Nephron (organoid): ENCODE measurements around the gene TRIM9.

Experiments
- H3K27ac Mint-ChIP-seq, 3 experiments: 2 replicates each; pipeline ENCODE4 v1.8.0; 2020; ENCODE audit warnings: mixed read lengths in 3 of 3, mild to moderate bottlenecking in 2 of 3, moderate library complexity in 1 of 3
- H3K27me3 Mint-ChIP-seq: 2 replicates; pipeline ENCODE4 v1.8.0; 2021; ENCODE audit warnings: low read depth, mild to moderate bottlenecking, moderate library complexity, mixed read lengths
- H3K36me3 Mint-ChIP-seq: 2 replicates; pipeline ENCODE4 v1.8.0; 2020; ENCODE audit warnings: low read depth, mixed read lengths
- H3K4me1 Mint-ChIP-seq: 2 replicates; pipeline ENCODE4 v1.8.0; 2020; ENCODE audit warnings: mixed read lengths
- H3K4me3 Mint-ChIP-seq, 3 experiments: 2 replicates each; pipeline ENCODE4 v1.8.0; 2020; ENCODE audit warnings: mild to moderate bottlenecking in 3 of 3, mixed read lengths in 3 of 3, moderate library complexity in 2 of 3
- H3K9me3 Mint-ChIP-seq: 2 replicates; pipeline ENCODE4 v1.8.0; 2020; ENCODE audit warnings: mixed read lengths
- TF ChIP-seq, protein P1 (sequence below), 3 experiments: fragments of 200-600 bp; sonication (generic); IDR thresholded peaks; one replicate each; pipeline ENCODE4 v1.5.0; 2021; ENCODE audit warnings: antibody characterized with exemption in 3 of 3; ENCODE audit not compliant: unreplicated experiment in 3 of 3

Gene TRIM9

DNA sequence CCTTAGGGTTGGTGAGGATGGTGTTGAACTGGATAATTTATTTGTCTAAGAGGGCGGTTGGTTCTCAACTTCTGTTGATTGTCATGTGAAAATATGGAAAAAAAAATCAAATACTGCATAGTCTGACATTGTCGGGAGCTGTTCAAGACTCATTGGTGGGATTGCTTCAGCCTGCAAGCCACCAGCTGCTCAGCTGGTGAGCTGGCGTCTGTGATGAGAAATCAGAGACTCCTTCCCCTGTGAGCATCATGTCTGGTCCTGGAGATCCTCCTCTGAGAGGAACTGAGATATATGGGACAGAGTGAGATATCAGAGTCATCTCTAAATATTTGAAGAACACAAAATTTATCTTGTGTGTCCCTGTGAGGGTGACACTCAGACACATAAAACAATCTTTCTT is 49.9 kb downstream of the TRIM9 start:
- no peaks in the 10 kb centered on the region for H3K9me3 Mint-ChIP-seq
- no peaks in the 10 kb centered on the region for H3K36me3 Mint-ChIP-seq
- TF ChIP-seq, protein P1, sequence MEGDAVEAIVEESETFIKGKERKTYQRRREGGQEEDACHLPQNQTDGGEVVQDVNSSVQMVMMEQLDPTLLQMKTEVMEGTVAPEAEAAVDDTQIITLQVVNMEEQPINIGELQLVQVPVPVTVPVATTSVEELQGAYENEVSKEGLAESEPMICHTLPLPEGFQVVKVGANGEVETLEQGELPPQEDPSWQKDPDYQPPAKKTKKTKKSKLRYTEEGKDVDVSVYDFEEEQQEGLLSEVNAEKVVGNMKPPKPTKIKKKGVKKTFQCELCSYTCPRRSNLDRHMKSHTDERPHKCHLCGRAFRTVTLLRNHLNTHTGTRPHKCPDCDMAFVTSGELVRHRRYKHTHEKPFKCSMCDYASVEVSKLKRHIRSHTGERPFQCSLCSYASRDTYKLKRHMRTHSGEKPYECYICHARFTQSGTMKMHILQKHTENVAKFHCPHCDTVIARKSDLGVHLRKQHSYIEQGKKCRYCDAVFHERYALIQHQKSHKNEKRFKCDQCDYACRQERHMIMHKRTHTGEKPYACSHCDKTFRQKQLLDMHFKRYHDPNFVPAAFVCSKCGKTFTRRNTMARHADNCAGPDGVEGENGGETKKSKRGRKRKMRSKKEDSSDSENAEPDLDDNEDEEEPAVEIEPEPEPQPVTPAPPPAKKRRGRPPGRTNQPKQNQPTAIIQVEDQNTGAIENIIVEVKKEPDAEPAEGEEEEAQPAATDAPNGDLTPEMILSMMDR (IDR thresholded peaks at IDR 0.05; ENCODE audit: unreplicated experiment in 3 of 3), result no peak
- H3K4me1 Mint-ChIP-seq, result no peaks in the 10 kb centered on the region
- no peak overlapping the region for H3K27ac Mint-ChIP-seq
- H3K4me3 Mint-ChIP-seq, result no peak overlapping the region
- no peaks in the 10 kb centered on the region for H3K27me3 Mint-ChIP-seq

DNA sequence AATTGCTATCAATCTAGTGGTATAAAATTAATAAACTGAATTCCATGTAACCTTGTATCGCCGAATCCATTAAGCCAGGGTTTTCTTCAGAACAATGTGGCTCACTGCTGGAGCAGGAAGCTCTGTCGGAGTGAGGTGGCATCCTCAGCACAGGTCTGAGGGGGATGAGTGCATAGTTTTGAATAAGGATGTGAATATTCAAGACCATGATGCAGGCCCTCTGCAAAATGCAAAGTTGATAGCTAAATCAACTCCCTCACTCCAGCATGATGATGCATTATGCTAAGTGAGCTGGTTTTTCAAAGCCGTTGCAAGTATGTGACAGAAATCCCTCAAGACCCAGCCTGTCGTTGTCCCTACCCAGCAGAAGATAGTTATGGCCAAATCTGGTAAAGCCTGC is 53.0 kb downstream of the TRIM9 start:
- TF ChIP-seq, protein P1 (IDR thresholded peaks at IDR 0.05; ENCODE audit: unreplicated experiment in 3 of 3), result no peak
- no peaks in the 10 kb centered on the region for H3K4me1 Mint-ChIP-seq
- H3K9me3 Mint-ChIP-seq, result no peaks in the 10 kb centered on the region
- H3K4me3 Mint-ChIP-seq, result no peak overlapping the region
- no peaks in the 10 kb centered on the region for H3K36me3 Mint-ChIP-seq
- no peaks in the 10 kb centered on the region for H3K27me3 Mint-ChIP-seq
- H3K27ac Mint-ChIP-seq, result no peak overlapping the region

DNA sequence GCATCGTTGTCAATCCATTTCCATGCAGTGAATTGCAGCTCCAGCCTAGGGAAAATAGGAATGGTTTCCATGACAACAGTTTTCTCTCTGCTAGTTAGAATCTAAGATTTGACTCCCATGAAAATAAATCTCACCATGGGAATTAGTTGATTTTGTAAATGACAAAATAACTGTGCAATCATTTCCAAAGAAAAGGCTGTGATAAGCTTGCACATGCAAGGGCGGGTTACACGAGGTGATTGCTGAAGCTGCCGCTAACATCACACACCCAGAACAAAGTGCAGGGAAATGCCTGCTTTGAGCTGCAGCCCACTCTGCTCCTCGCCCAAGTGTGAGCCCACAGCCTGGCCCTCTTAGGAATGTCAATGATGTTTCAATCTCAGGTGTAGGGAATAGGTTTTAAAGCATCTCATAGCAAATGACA is 53.8 kb downstream of the TRIM9 start:
- no peak overlapping the region for H3K27ac Mint-ChIP-seq
- TF ChIP-seq, protein P1 (IDR thresholded peaks at IDR 0.05; ENCODE audit: unreplicated experiment in 3 of 3), result no peak
- H3K4me3 Mint-ChIP-seq, result no peak overlapping the region
- H3K9me3 Mint-ChIP-seq, result no peaks in the 10 kb centered on the region
- H3K4me1 Mint-ChIP-seq, result no peaks in the 10 kb centered on the region
- H3K27me3 Mint-ChIP-seq, result no peaks in the 10 kb centered on the region
- H3K36me3 Mint-ChIP-seq, result no peaks in the 10 kb centered on the region

DNA sequence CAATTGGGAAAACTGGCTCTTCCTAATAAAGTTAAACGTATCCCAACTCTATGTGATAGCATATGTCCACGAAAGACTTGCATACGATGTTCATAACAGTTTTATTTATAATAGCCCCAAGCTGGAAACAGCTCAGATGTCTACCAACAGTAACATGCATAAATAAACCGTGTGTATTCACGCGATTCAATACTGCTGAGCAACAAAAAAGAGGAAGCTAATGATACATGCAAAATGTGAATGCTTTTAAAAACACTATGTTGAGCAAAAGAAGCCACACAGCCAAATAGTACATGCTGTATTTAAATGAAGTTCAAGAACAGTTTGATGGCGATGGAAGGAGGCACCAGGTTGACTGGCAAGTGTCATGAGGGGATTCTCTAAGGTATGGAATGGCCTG is 55.7 kb downstream of the TRIM9 start:
- H3K36me3 Mint-ChIP-seq, result no peaks in the 10 kb centered on the region
- no peak overlapping the region for H3K4me3 Mint-ChIP-seq
- no peaks in the 10 kb centered on the region for H3K9me3 Mint-ChIP-seq
- no peak overlapping the region for H3K27ac Mint-ChIP-seq
- no peaks in the 10 kb centered on the region for H3K27me3 Mint-ChIP-seq
- TF ChIP-seq, protein P1 (IDR thresholded peaks at IDR 0.05; ENCODE audit: unreplicated experiment in 3 of 3), result no peak
- no peaks in the 10 kb centered on the region for H3K4me1 Mint-ChIP-seq

DNA sequence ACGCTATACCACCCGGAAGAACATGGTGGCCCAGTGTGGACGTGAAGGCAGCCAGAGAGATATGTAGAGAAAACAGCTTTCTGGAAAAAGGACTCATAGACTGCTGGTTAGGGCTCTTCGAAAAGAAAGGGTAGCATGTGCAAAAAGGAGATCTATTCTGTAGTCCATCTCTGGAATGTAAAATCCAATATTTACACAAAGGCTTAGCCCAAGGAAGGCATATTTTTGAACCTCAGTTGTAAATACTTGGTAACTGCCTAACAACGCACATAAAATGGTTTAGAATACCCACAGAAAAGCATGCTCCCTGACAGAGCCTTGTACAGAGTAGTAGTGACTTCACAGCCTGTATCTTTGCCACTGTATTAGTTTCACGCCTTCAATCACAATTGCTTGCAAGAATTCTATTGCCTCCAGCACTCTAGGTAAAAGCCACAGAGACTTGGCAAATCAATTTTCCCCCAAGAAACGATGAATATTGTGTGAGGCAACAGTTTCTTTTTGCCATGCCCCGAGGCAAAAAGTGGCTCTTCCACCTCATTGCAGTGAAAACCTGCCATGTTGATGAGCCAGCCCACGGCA is 59.2 kb downstream of the TRIM9 start:
- Mint-ChIP-seq H3K27ac (no peak overlapping the region), H3K4me3 (no peak overlapping the region), H3K4me1 (no peaks in the 10 kb centered on the region), H3K36me3 (no peaks in the 10 kb centered on the region), H3K27me3 (no peaks in the 10 kb centered on the region), H3K9me3 (peaks cover 2% of the 10 kb centered on the region)
- TF ChIP-seq, protein P1 (IDR thresholded peaks at IDR 0.05; ENCODE audit: unreplicated experiment in 3 of 3), result no peak
